ENCODE measurements around the gene ATP2B2. TPM values are rescaled to one million over a fixed set of nuclear protein-coding genes. Genes with fewer than 3 reads are reported as not detected.

Gene ATP2B2
- total RNA-seq, 4 donors from 2014 or later = 0.29 to 9.5 (median 4.4) TPM

DNA sequence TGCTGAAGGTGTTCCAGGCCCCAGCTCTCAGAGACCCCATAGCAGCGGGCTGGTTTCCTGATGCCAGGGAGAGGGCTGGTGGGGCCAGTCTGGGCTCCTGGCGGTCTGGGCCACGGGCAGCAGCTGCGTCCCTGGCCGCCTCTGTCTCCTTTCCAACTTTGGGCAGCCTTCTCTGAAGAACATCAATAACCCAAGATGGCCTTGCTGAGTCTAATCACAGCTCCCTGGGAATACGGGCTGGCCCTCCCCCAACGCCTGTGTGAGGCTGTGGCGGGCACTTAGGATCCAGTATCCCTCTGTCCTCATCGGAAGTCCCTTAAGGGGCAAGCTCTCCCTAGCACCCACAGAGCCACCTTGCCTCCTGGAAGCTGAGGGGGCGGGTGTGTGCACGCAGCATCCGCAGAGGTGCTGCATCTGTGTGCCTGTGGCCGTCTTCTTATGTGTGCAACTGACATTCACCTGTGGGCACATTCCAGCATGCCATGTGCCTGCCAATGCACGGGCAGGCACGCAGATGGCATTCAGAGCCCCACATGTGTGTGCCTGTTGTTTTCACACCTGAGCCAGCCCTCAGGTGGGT lies 2.1 kb downstream of the ATP2B2 start:
- Histone ChIP-seq H3K9me3 (no peaks in the 10 kb centered on the region), H3K4me1 (no peaks in the 10 kb centered on the region), H3K36me3 (no peaks in the 10 kb centered on the region), H3K4me3 (no peak overlapping the region), H3K27ac (no peak overlapping the region), H3K27me3 (no peaks in the 10 kb centered on the region)
- no peak for DNase-seq
- intact Hi-C loops (cut with DNase I; ENCODE audit: low total_unique reads) = no loop called here
- TF ChIP-seq, protein P1, sequence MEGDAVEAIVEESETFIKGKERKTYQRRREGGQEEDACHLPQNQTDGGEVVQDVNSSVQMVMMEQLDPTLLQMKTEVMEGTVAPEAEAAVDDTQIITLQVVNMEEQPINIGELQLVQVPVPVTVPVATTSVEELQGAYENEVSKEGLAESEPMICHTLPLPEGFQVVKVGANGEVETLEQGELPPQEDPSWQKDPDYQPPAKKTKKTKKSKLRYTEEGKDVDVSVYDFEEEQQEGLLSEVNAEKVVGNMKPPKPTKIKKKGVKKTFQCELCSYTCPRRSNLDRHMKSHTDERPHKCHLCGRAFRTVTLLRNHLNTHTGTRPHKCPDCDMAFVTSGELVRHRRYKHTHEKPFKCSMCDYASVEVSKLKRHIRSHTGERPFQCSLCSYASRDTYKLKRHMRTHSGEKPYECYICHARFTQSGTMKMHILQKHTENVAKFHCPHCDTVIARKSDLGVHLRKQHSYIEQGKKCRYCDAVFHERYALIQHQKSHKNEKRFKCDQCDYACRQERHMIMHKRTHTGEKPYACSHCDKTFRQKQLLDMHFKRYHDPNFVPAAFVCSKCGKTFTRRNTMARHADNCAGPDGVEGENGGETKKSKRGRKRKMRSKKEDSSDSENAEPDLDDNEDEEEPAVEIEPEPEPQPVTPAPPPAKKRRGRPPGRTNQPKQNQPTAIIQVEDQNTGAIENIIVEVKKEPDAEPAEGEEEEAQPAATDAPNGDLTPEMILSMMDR (IDR thresholded peaks at IDR 0.05) = no peak
- TF ChIP-seq POLR2A (IDR thresholded peaks at IDR 0.05) = no peak

DNA sequence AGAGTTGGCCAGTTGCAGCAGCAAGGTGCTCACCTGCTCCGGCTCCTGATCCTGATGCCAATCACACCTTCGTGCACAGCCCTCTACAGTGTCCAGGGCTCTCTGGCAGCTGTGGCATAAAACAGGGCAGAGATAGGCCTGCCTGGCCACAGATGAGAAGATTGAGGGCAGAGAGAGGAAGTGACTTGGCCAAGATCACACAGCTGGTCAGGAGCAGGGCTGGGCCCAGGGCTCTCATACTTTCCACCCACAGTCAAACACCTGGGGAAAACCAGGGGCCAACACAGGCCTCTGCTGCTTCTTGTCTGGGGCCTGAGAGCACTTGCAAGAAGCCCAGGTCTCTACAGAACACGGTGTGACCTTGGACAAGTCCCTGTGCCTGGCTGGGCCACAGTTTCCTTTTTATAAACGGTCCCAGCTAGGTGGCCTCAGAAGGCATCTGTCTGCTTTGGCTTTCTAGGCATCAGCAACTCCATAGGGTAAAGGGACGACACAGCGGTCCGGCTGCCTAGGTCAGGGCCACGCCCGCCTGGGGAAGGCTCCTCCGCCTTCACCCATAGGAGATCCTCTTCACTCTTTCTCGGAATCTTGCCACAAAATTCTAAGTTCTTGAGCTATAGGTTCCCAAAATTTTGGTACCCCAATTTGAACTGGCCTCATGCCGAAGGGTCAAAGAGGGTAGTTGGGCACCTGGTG lies 3.1 kb downstream of the ATP2B2 start:
- Histone ChIP-seq H3K4me1 (no peaks in the 10 kb centered on the region), H3K27ac (no peak overlapping the region), H3K27me3 (no peaks in the 10 kb centered on the region), H3K9me3 (no peaks in the 10 kb centered on the region), H3K36me3 (no peaks in the 10 kb centered on the region), H3K4me3 (no peak overlapping the region)
- intact Hi-C loops (cut with DNase I; ENCODE audit: low total_unique reads) = no loop called here
- no peak for DNase-seq
- TF ChIP-seq POLR2A (IDR thresholded peaks at IDR 0.05) = no peak
- TF ChIP-seq, protein P1 (IDR thresholded peaks at IDR 0.05) = no peak

DNA sequence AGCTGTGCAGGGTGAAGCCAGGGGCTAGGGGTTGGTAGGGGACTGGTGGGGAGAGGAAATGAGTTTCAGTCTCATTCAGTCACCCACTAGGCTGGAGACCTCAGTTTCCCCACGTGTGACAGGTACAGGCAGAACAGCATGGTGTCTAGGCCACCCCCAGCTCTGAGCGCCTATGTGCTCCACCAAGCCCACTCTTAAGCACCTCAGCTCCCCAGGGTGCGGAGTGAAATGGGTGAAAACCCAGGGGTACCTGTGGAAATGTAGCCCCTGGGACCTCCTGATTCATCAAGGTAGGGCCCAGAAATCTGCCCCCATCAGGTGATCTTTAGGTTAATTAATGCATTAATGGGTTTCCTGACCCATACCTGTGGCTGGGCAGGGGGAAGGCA lies 3.7 kb downstream of the ATP2B2 start:
- Histone ChIP-seq H3K27ac (no peak overlapping the region), H3K4me3 (no peak overlapping the region), H3K27me3 (no peaks in the 10 kb centered on the region), H3K4me1 (no peaks in the 10 kb centered on the region), H3K9me3 (no peaks in the 10 kb centered on the region), H3K36me3 (no peaks in the 10 kb centered on the region)
- TF ChIP-seq, protein P1 (IDR thresholded peaks at IDR 0.05) = no peak
- no peak for TF ChIP-seq POLR2A (IDR thresholded peaks at IDR 0.05)
- intact Hi-C loops (cut with DNase I; ENCODE audit: low total_unique reads) = no loop called here
- no peak for DNase-seq

DNA sequence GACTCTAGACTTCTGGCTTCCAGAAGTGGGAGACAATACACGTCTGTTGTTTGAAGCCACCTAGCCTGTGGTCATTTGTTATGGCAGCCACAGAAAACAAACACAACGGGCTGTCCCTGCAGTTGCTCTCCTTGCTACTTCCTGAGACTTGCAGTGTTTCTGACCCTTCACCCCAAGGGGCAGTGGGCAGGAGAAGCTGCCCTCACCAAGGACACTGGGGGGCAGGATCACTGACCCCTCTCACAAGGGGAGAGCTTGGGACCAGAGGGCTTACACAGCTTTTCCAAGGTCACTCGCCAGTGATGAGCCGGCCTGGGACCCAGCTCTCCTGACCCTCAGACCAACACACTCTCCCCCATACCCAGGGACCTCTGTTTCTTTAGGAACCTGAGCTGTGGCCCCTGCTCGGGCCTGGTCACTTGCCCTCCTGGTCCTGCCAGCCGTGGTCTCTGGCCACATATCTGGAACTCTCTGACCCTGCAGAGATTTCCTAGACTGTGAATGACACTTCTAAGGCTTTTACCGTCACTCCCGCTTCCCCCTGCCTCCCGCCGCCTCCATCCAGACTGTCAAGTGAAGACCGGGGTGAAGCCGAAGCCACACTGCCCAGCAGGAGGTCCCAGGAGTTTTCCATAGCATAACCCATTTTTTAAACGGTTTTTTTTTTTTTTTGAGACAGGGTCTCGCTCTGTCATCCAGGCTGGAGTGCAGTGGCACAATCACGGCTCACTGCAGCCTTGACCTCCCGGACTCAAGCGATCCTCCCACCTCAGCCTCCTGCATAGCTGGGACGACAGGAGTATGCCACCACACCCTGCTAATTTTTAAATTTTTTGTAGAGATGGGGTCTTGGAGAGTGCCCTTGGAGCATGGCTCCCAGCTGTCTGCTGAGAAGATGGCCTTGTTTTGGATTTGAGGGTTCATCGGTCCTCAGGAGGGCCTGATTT lies 4.4 kb downstream of the ATP2B2 start:
- H3K4me1 ChIP-seq = no peaks in the 10 kb centered on the region
- H3K27me3 ChIP-seq = no peaks in the 10 kb centered on the region
- intact Hi-C loops (cut with DNase I; ENCODE audit: low total_unique reads) = no loop called here
- no peak overlapping the region for H3K4me3 ChIP-seq
- no peak for DNase-seq
- H3K36me3 ChIP-seq = no peaks in the 10 kb centered on the region
- no peak overlapping the region for H3K27ac ChIP-seq
- no peaks in the 10 kb centered on the region for H3K9me3 ChIP-seq
- TF ChIP-seq POLR2A (IDR thresholded peaks at IDR 0.05) = no peak
- TF ChIP-seq, protein P1 (IDR thresholded peaks at IDR 0.05) = no peak

DNA sequence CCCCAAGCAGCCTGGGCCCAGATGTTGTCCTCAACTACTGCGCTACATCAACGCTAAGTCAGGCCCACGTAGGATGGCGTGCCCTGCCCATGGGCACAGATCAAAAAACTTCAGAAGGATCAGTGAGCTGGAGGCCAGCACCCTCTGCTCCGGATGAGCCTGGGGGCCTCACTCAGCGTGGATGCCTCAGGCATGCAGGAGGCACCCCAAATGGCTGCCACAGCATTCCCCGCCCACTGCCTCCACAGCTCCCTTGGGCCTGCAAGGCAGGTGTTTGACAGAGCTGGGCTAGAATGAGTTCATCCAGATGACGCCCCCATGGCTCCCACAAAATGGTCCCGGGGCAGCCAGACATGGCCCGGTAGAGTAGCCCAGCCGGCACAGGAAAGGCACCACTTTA lies 7.1 kb downstream of the ATP2B2 start:
- DNase-seq = no peak
- no peak overlapping the region for H3K27ac ChIP-seq
- no peaks in the 10 kb centered on the region for H3K36me3 ChIP-seq
- H3K27me3 ChIP-seq = no peaks in the 10 kb centered on the region
- intact Hi-C loops (cut with DNase I; ENCODE audit: low total_unique reads) = no loop called here
- TF ChIP-seq, protein P1 (IDR thresholded peaks at IDR 0.05) = no peak
- no peak for TF ChIP-seq POLR2A (IDR thresholded peaks at IDR 0.05)
- no peaks in the 10 kb centered on the region for H3K9me3 ChIP-seq
- H3K4me1 ChIP-seq = no peaks in the 10 kb centered on the region
- no peak overlapping the region for H3K4me3 ChIP-seq

Measured in uterus (tissue), 4 donors.